8988T (cell line): ENCODE data around the gene ZCCHC8.

Experiments used
- DNase-seq: peaks from one replicate; pipeline ENCODE4 v3.0.0; 2011

The ZCCHC8 gene

DNA sequence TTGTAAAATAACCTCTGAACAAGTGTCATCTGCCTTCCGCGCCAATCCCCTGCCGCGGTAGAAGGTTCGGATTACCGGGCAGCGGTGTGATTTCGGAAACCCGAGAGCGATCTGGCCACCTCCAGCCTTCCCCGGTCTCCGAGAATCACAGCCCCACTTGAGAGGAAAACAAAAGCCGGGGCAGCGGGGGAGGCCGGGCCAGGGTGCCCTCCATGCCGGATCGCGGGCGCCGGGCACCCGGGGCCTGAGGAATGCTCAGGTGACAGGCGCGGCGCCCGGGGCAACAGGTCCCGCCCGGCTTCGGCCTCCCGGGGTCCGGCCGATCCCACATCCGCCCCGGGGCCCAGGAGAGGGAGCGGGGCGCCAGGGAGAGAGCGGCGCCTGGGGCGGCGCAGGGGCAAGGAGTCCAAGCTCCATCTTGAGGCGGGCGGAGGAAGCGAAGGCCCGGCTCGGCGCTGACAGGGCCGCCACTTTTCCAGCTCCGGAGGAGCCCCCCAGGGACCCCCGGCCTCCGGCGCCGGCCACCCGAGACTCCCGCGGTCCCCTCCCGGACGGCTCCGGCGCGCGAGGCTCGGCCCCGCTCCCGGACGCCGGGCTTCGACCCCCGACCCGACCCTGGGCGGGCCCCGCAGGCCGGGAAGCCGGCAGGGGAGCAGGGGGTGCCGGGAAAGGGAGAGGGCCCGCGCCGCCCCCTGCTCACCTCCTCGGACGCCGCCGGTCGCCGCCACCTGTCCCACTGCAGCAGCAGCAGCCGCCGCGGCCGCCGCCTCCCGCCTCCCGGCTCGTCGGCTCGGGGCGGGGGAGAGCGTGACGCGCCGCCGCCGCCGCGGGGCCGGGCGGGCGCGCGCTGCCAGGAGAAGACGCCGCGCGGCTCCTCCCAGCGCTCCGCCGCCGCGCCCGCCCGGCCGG lies 78.7 kb downstream of the ZCCHC8 start, which contains the start of gene CLIP1:
TSS of gene CLIP1 (minus strand) at position 849 of the 909 bp plus-strand sequence. CDS start 42,217 bp downstream, outside the sequence.
- peak; percentile 52 for DNase-seq
